Measurements from ENCODE around the gene RUNX3. TPM values are rescaled to one million over a fixed set of nuclear protein-coding genes. Genes with fewer than 3 reads are reported as not detected.

Gene RUNX3
- total RNA-seq, 4 donors from 2014 or later, result 0.27 to 2.8 (median 0.77) TPM

- Histone ChIP-seq H3K36me3 (no peaks in the 10 kb centered on the region), H3K4me3 (replicated peaks in 1 of 3) (no peak overlapping the region), H3K4me1 (peaks cover 10 to 27% of the 10 kb centered on the region in 2 donors), H3K9me3 (no peaks in the 10 kb centered on the region), H3K27ac (no peak overlapping the region), H3K27me3 (peaks cover 42% of the 10 kb centered on the region)
- intact Hi-C loops (cut with DNase I), result loop anchor here (10.0 kb wide), 1 partner anchor 270 kb away; no protein-coding TSS in a partner anchor
- WGBS, 2 donors, result 29 to 43% methylated on average over 13 to 16 of the region's 16 CpGs
- DNase-seq, result no peak
- TF ChIP-seq POLR2A (IDR thresholded peaks at IDR 0.05), result no peak
- no peak for TF ChIP-seq CTCF (IDR thresholded peaks at IDR 0.05)
These were observed 4.5 kb upstream of the RUNX3 start for GRCh38 chr1:24934310-24935195.

GRCh38 chr1:24933468-24933867 lies 3.4 kb upstream of the RUNX3 start:
- no peaks in the 10 kb centered on the region for H3K36me3 ChIP-seq
- peaks cover 14 to 37% of the 10 kb centered on the region in 2 donors for H3K4me1 ChIP-seq
- TF ChIP-seq CTCF (IDR thresholded peaks at IDR 0.05) (no peak), POLR2A (IDR thresholded peaks at IDR 0.05) (no peak)
- DNase-seq, result no peak
- WGBS, 2 donors, result 58 to 68% methylated on average over 7 to 12 of the region's 12 CpGs
- peaks cover 53% of the 10 kb centered on the region for H3K27me3 ChIP-seq
- H3K27ac ChIP-seq, result no peak overlapping the region
- H3K9me3 ChIP-seq, result no peaks in the 10 kb centered on the region
- intact Hi-C loops (cut with DNase I), result loop anchor here (10.0 kb wide), 1 partner anchor 271 kb away; no protein-coding TSS in a partner anchor
- no peak overlapping the region for H3K4me3 ChIP-seq (replicated peaks in 1 of 3)

- intact Hi-C loops (cut with DNase I), result loop anchor here (10.0 kb wide), 1 partner anchor 272 kb away; no protein-coding TSS in a partner anchor
- no peak for DNase-seq
- Histone ChIP-seq H3K9me3 (no peaks in the 10 kb centered on the region), H3K4me3 (replicated peaks in 1 of 3) (no peak overlapping the region), H3K36me3 (no peaks in the 10 kb centered on the region), H3K27me3 (peaks cover 59% of the 10 kb centered on the region), H3K27ac (no peak overlapping the region), H3K4me1 (peaks cover 14 to 41% of the 10 kb centered on the region in 2 donors)
- WGBS, 2 donors, result 41 to 44% methylated on average over 11 of the region's 13 CpGs
- no peak for TF ChIP-seq CTCF (IDR thresholded peaks at IDR 0.05)
- no peak for TF ChIP-seq POLR2A (IDR thresholded peaks at IDR 0.05)
These were observed 2.7 kb upstream of the RUNX3 start for GRCh38 chr1:24932725-24933294.

- Histone ChIP-seq H3K27me3 (peaks cover 64% of the 10 kb centered on the region), H3K4me1 (peaks cover 14 to 41% of the 10 kb centered on the region in 2 donors), H3K9me3 (no peaks in the 10 kb centered on the region), H3K36me3 (no peaks in the 10 kb centered on the region), H3K27ac (no peak overlapping the region), H3K4me3 (replicated peaks in 1 of 3) (no peak overlapping the region)
- 7 to 31% methylated on average over 4 to 5 of the region's 34 CpGs for WGBS, 2 donors
- peak; percentile 31 to 38 for DNase-seq
- intact Hi-C loops (cut with DNase I), result loop anchor here (10.0 kb wide), 1 partner anchor 273 kb away; no protein-coding TSS in a partner anchor
- TF ChIP-seq CTCF (IDR thresholded peaks at IDR 0.05) (peak in 5 of 6 experiments; percentile 55 to 96 (median 62)), POLR2A (IDR thresholded peaks at IDR 0.05) (no peak)
These were observed 2.2 kb upstream of the RUNX3 start for GRCh38 chr1:24932284-24932683.

All from thyroid gland (tissue), 4 donors.